ENCODE results near the gene IL32.

The IL32 gene

GRCh38 chr16:3038256-3038655 is 27.2 kb upstream of the IL32 start:
- Histone ChIP-seq H3K4me1 (ENCODE audit: control insufficient read depth in 2 of 2, insufficient read depth in 2 of 2, low read length in 2 of 2) (peaks cover 22 to 28% of the 10 kb centered on the region in 2 donors), H3K4me3 (ENCODE audit: low read length in 2 of 2) (peak overlapping the region in 1 of 2 donors; percentile 31), H3K36me3 (ENCODE audit: control insufficient read depth in 2 of 2, insufficient read depth in 2 of 2, low read length in 2 of 2) (no peaks in the 10 kb centered on the region), H3K27ac (ENCODE audit: low read depth in 2 of 2, low read length in 2 of 2) (peak overlapping the region; percentile 76 to 91), H3K9me3 (ENCODE audit: control insufficient read depth in 2 of 2, low read length in 2 of 2) (no peaks in the 10 kb centered on the region), H3K27me3 (ENCODE audit: control insufficient read depth in 2 of 2, insufficient read depth in 2 of 2, low read length in 2 of 2) (peaks cover 19 to 24% of the 10 kb centered on the region in 2 donors), H3K9ac (ENCODE audit: low read depth in 1 of 2, low read length in 2 of 2) (peak overlapping the region in 1 of 2 donors; percentile 68)

DNA sequence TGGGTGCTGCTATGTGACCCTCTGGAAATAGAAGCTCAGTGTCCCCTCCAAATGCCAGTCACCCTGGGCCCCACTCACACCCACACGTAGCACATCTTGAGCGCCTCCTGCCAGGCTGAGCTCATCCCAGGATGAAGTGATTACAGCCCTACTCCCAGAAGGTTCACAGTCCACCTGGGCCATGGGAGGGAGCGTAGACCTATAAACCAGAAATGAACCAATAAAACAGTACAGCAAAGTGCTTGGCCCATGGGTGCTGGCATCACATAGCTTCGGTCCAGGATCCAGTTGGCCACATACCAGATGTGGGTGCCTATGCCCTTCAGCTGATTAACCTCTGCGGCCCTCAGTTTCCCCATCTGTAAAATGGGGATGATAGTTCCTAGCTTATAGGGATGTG is 26.5 kb upstream of the IL32 start:
- Histone ChIP-seq H3K9ac (ENCODE audit: low read depth in 1 of 2, low read length in 2 of 2) (peak overlapping the region in 1 of 2 donors; percentile 68), H3K9me3 (ENCODE audit: control insufficient read depth in 2 of 2, low read length in 2 of 2) (no peaks in the 10 kb centered on the region), H3K4me1 (ENCODE audit: control insufficient read depth in 2 of 2, insufficient read depth in 2 of 2, low read length in 2 of 2) (peaks cover 22 to 28% of the 10 kb centered on the region in 2 donors), H3K27me3 (ENCODE audit: control insufficient read depth in 2 of 2, insufficient read depth in 2 of 2, low read length in 2 of 2) (peaks cover 23 to 25% of the 10 kb centered on the region in 2 donors), H3K27ac (ENCODE audit: low read depth in 2 of 2, low read length in 2 of 2) (peak overlapping the region; percentile 76 to 91), H3K4me3 (ENCODE audit: low read length in 2 of 2) (peak overlapping the region; percentile 31 to 55), H3K36me3 (ENCODE audit: control insufficient read depth in 2 of 2, insufficient read depth in 2 of 2, low read length in 2 of 2) (no peaks in the 10 kb centered on the region)

- H3K27ac ChIP-seq (ENCODE audit: low read depth in 2 of 2, low read length in 2 of 2) = no peak overlapping the region
- H3K36me3 ChIP-seq (ENCODE audit: control insufficient read depth in 2 of 2, insufficient read depth in 2 of 2, low read length in 2 of 2) = no peaks in the 10 kb centered on the region
- no peak overlapping the region for H3K9ac ChIP-seq (ENCODE audit: low read depth in 1 of 2, low read length in 2 of 2)
- no peaks in the 10 kb centered on the region for H3K9me3 ChIP-seq (ENCODE audit: control insufficient read depth in 2 of 2, low read length in 2 of 2)
- peaks cover 23 to 42% of the 10 kb centered on the region in 2 donors for H3K27me3 ChIP-seq (ENCODE audit: control insufficient read depth in 2 of 2, insufficient read depth in 2 of 2, low read length in 2 of 2)
- no peak overlapping the region for H3K4me3 ChIP-seq (ENCODE audit: low read length in 2 of 2)
- H3K4me1 ChIP-seq (ENCODE audit: control insufficient read depth in 2 of 2, insufficient read depth in 2 of 2, low read length in 2 of 2) = peaks cover 13 to 24% of the 10 kb centered on the region in 2 donors
These were observed 23.1 kb upstream of the IL32 start for GRCh38 chr16:3042376-3042775.

GRCh38 chr16:3044708-3045107 is 20.7 kb upstream of the IL32 start:
- Histone ChIP-seq H3K9me3 (ENCODE audit: control insufficient read depth in 2 of 2, low read length in 2 of 2) (no peaks in the 10 kb centered on the region), H3K27me3 (ENCODE audit: control insufficient read depth in 2 of 2, insufficient read depth in 2 of 2, low read length in 2 of 2) (peaks cover 26 to 49% of the 10 kb centered on the region in 2 donors), H3K4me3 (ENCODE audit: low read length in 2 of 2) (no peak overlapping the region), H3K36me3 (ENCODE audit: control insufficient read depth in 2 of 2, insufficient read depth in 2 of 2, low read length in 2 of 2) (no peaks in the 10 kb centered on the region), H3K4me1 (ENCODE audit: control insufficient read depth in 2 of 2, insufficient read depth in 2 of 2, low read length in 2 of 2) (peaks cover 0 to 6% of the 10 kb centered on the region in 2 donors), H3K9ac (ENCODE audit: low read depth in 1 of 2, low read length in 2 of 2) (no peak overlapping the region), H3K27ac (ENCODE audit: low read depth in 2 of 2, low read length in 2 of 2) (no peak overlapping the region)

DNA sequence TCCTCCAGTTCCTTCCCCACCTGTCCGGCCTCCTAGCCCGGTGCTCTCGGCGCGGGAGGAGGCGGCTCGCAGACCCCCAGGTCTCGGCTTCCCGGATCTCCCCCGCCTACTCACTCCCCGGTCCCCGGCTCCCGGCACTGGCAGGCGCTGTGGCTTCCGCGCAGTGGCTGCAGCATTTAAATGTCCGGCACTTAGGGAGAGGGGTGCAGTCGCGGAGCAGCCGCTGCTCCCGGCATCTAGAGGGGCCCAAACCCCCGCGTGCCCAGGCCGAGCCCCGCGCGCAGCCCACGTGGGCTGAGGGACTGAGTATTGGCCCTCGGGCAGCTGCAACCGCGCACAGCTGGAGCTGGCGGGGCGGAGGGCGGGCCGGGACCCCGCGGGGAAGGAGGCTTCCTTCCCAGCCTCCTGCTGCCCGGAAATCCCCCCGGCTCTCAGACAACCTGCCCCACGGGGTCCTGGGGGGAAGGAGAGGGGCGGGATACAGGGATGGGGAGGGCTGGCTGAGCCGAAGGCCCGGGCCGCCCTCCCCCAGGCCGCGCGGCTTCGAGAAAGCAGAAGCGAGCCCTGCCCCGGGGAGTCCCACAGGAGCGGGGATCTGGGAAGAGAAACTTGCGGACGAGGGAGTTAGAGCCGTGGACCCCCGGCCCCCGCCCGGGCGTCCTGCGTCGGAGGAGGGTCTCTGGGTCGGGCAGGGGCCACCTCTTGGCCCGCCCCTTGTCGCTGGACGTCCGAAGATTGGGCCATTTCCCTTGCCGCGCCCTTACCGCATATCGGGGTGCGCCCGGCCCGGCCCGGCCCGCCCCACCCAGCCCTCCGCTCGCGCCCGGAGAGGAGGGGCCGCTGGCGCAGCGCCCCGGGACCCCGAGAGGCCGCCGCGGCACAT is 19.4 kb upstream of the IL32 start, which contains the start of gene MMP25:
Gene MMP25, plus strand, starts transcription at position 804 of the 883 bp plus-strand sequence. CDS start 357 bp downstream, outside the sequence.
- peak within 1 kb of the TSS; percentile 27 to 62 for H3K4me3 ChIP-seq (ENCODE audit: low read length in 2 of 2)

DNA sequence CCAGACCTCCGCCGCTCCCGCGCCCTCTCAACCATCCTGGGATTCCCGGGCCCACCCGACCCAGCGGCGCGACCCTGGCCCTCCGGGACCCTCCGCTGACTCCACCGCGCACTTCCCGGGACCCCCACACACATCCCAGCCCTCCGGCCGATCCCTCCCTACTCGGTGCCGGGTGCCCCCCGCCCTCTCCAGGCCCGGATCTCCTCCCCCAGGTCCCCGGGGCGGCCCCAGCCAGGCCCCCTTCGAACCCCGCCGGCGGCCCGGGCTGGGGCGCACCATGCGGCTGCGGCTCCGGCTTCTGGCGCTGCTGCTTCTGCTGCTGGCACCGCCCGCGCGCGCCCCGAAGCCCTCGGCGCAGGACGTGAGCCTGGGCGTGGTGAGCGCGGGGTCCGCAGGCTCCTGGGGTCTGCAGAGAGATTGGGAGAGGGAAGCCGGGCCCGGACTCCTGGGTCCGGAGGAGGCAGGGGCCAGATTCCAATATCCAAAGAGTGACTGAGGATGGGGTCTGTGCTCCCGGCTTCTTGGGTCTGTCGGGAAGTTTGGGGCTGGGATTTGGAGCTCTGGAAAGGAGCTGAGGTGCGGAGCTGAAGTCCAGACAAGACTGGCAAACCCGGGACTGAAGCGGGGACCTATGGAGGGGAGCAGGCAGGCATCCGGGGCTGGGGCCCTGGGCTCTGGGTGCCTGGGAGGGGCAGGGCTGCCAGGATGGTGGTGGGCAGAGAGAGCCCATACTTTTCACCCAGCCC is 18.6 kb upstream of the IL32 start:
- no peaks in the 10 kb centered on the region for H3K36me3 ChIP-seq (ENCODE audit: control insufficient read depth in 2 of 2, insufficient read depth in 2 of 2, low read length in 2 of 2)
- H3K27me3 ChIP-seq (ENCODE audit: control insufficient read depth in 2 of 2, insufficient read depth in 2 of 2, low read length in 2 of 2) = peaks cover 25 to 50% of the 10 kb centered on the region in 2 donors
- H3K4me3 ChIP-seq (ENCODE audit: low read length in 2 of 2) = peak overlapping the region in 1 of 2 donors; percentile 31
- peak overlapping the region in 1 of 2 donors; percentile 32 for H3K27ac ChIP-seq (ENCODE audit: low read depth in 2 of 2, low read length in 2 of 2)
- peak overlapping the region in 1 of 2 donors; percentile 12 for H3K9ac ChIP-seq (ENCODE audit: low read depth in 1 of 2, low read length in 2 of 2)
- H3K9me3 ChIP-seq (ENCODE audit: control insufficient read depth in 2 of 2, low read length in 2 of 2) = no peaks in the 10 kb centered on the region
- H3K4me1 ChIP-seq (ENCODE audit: control insufficient read depth in 2 of 2, insufficient read depth in 2 of 2, low read length in 2 of 2) = peaks cover 0 to 6% of the 10 kb centered on the region in 2 donors

More for the DNA sequence above, 19.4 kb upstream of the IL32 start, which contains the start of gene MMP25:
- Histone ChIP-seq H3K9ac (ENCODE audit: low read depth in 1 of 2, low read length in 2 of 2) (peak within 1 kb of the TSS in 1 of 2 donors; percentile 43), H3K9me3 (ENCODE audit: control insufficient read depth in 2 of 2, low read length in 2 of 2) (no peaks in the 10 kb centered on the region), H3K36me3 (ENCODE audit: control insufficient read depth in 2 of 2, insufficient read depth in 2 of 2, low read length in 2 of 2) (no peaks in the 10 kb centered on the region), H3K27ac (ENCODE audit: low read depth in 2 of 2, low read length in 2 of 2) (peak within 1 kb of the TSS in 1 of 2 donors; percentile 32), H3K27me3 (ENCODE audit: control insufficient read depth in 2 of 2, insufficient read depth in 2 of 2, low read length in 2 of 2) (peaks cover 25 to 50% of the 10 kb centered on the region in 2 donors), H3K4me1 (ENCODE audit: control insufficient read depth in 2 of 2, insufficient read depth in 2 of 2, low read length in 2 of 2) (peaks cover 0 to 6% of the 10 kb centered on the region in 2 donors)

DNA sequence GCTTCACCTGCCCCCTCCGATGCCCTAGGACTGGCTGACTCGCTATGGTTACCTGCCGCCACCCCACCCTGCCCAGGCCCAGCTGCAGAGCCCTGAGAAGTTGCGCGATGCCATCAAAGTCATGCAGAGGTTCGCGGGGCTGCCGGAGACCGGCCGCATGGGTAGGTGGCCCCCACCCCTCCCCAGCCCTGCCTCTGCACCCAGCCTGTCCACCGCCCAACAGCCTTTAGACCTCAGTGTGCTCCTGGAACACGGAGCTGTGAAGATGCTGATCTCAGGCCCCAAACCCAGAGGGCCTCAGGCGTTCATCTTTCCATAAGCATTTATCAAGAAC is 18.1 kb upstream of the IL32 start:
- Histone ChIP-seq H3K36me3 (ENCODE audit: control insufficient read depth in 2 of 2, insufficient read depth in 2 of 2, low read length in 2 of 2) (no peaks in the 10 kb centered on the region), H3K27me3 (ENCODE audit: control insufficient read depth in 2 of 2, insufficient read depth in 2 of 2, low read length in 2 of 2) (peaks cover 25 to 50% of the 10 kb centered on the region in 2 donors), H3K4me3 (ENCODE audit: low read length in 2 of 2) (peak overlapping the region in 1 of 2 donors; percentile 31), H3K9ac (ENCODE audit: low read depth in 1 of 2, low read length in 2 of 2) (no peak overlapping the region), H3K4me1 (ENCODE audit: control insufficient read depth in 2 of 2, insufficient read depth in 2 of 2, low read length in 2 of 2) (peaks cover 0 to 6% of the 10 kb centered on the region in 2 donors), H3K9me3 (ENCODE audit: control insufficient read depth in 2 of 2, low read length in 2 of 2) (no peaks in the 10 kb centered on the region), H3K27ac (ENCODE audit: low read depth in 2 of 2, low read length in 2 of 2) (no peak overlapping the region)

DNA sequence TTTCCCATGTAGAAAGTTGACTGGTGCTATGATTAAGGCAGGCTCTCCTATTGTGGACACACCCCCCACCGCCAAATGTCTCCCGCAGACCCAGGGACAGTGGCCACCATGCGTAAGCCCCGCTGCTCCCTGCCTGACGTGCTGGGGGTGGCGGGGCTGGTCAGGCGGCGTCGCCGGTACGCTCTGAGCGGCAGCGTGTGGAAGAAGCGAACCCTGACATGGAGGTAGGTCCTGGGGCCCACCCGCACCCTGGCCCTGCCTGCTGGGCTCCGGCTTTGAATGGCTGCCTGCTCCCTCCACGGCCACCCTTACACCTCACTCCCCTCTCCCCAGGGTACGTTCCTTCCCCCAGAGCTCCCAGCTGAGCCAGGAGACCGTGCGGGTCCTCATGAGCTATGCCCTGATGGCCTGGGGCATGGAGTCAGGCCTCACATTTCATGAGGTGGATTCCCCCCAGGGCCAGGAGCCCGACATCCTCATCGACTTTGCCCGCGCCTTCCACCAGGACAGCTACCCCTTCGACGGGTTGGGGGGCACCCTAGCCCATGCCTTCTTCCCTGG is 15.4 kb upstream of the IL32 start:
- no peak overlapping the region for H3K27ac ChIP-seq (ENCODE audit: low read depth in 2 of 2, low read length in 2 of 2)
- H3K4me3 ChIP-seq (ENCODE audit: low read length in 2 of 2) = no peak overlapping the region
- H3K36me3 ChIP-seq (ENCODE audit: control insufficient read depth in 2 of 2, insufficient read depth in 2 of 2, low read length in 2 of 2) = no peaks in the 10 kb centered on the region
- H3K9me3 ChIP-seq (ENCODE audit: control insufficient read depth in 2 of 2, low read length in 2 of 2) = no peaks in the 10 kb centered on the region
- peaks cover 0 to 6% of the 10 kb centered on the region in 2 donors for H3K4me1 ChIP-seq (ENCODE audit: control insufficient read depth in 2 of 2, insufficient read depth in 2 of 2, low read length in 2 of 2)
- H3K27me3 ChIP-seq (ENCODE audit: control insufficient read depth in 2 of 2, insufficient read depth in 2 of 2, low read length in 2 of 2) = peaks cover 19 to 30% of the 10 kb centered on the region in 2 donors
- no peak overlapping the region for H3K9ac ChIP-seq (ENCODE audit: low read depth in 1 of 2, low read length in 2 of 2)

GRCh38 chr16:3050487-3050886 is 15.0 kb upstream of the IL32 start:
- no peaks in the 10 kb centered on the region for H3K36me3 ChIP-seq (ENCODE audit: control insufficient read depth in 2 of 2, insufficient read depth in 2 of 2, low read length in 2 of 2)
- no peak overlapping the region for H3K9ac ChIP-seq (ENCODE audit: low read depth in 1 of 2, low read length in 2 of 2)
- H3K4me3 ChIP-seq (ENCODE audit: low read length in 2 of 2) = no peak overlapping the region
- no peak overlapping the region for H3K27ac ChIP-seq (ENCODE audit: low read depth in 2 of 2, low read length in 2 of 2)
- peaks cover 16 to 26% of the 10 kb centered on the region in 2 donors for H3K27me3 ChIP-seq (ENCODE audit: control insufficient read depth in 2 of 2, insufficient read depth in 2 of 2, low read length in 2 of 2)
- H3K4me1 ChIP-seq (ENCODE audit: control insufficient read depth in 2 of 2, insufficient read depth in 2 of 2, low read length in 2 of 2) = peaks cover 0 to 3% of the 10 kb centered on the region in 2 donors
- H3K9me3 ChIP-seq (ENCODE audit: control insufficient read depth in 2 of 2, low read length in 2 of 2) = no peaks in the 10 kb centered on the region
